Germinal center (tissue), 1 donor: ENCODE results near the gene TDRD15.
"Not testable (repeated sequence)": the region's sequence is repeated elsewhere in the genome, so short reads cannot be mapped to it uniquely, and the experiment has no call there.

ENCODE experiments used
- DNase-seq: peaks from one replicate; pipeline ENCODE4 v3.0.0; 2012; ENCODE audit warnings: mixed read lengths, low spot score

Gene TDRD15

DNA sequence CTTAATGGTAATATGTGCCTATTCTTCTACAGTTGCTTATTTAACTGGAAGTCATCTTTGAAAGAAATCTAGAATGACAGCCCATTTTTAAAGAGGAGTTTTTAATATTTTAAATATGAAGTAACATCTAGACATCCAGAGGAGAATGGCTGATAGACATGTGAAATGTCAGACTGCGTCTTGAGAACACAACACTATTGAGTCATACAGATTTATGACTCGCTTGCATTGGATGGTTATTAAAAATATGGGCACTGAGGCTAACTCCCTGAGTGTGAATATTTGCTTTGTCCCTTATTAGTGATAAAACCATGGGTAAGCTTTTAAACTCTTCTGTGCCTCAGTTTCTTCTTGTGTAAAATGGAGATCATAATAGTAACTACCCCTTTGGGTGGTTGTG is 22.9 kb downstream of the TDRD15 start:
- DNase-seq: no peak

DNA sequence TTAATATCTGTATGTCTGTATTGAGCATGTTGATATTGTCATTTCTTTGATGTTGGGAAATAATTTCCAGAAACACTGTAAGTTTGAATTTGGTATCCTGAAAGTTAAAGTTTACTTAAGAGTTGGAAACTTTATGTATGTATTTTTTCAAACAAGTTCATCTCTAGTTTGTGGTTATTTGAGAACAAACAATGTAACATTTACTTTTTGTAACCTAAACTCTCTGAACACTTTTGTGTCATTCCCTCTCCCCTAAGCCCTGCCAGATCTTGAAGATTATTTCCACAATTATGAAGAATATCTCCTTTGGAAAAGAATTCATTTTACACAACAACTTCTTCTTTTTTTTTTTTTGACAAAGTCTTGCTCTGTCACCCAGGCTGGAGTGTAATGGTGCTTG is 24.9 kb downstream of the TDRD15 start:
- no peak for DNase-seq

DNA sequence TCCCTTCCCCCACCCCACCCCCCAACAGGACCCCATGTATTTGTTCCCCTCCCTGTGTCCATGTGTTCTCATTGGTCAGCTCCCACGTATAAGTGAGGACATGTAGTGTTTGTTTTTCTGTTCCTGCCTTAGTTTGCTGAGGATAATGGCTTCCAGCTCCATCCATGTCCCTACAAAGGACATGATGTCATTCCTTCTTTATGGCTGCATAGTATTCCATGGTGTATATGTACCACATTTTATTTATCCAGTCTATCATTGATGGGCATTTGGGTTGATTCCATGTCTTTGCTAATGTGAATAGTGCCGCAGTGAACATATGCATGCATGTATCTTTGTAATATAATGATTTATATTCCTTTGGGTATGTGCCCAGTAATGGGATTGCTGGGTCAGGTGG is 27.5 kb downstream of the TDRD15 start:
- DNase-seq: not testable (repeated sequence)

DNA sequence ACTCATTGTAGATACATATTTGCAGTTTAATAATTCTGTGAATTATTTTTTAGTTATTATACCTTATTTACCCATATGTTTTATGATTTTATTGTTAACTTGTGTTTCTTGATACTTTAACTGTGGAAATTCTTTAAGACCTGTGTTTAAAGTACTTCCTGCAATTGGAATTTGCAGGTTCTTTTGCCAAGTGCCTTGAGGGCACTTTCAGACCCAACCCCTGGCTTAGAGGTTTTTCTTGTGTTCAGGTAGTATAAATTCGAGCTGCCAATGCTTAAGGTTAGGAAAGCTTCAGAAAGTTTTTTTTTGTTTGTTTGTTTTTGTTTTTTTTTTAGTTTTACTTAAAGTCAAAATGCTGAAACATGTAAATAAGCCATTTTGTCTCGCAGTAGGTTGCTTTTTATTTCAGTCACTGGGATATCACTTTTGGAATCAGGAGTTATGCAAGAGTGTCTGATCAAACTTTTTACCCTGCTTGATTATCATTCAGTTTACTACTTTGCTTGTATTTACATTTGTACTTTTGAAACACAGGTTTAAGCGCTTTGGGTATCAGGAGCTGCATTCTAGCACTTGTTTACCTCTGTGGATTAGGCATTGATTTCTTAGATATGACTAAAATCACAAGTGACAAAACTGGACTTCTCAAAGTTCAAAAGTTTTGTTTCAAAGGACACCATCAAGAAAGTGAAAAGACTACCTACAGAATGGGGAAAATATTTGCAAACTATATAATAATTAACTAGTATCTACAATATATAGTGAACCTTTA is 31.8 kb downstream of the TDRD15 start:
- no peak for DNase-seq

DNA sequence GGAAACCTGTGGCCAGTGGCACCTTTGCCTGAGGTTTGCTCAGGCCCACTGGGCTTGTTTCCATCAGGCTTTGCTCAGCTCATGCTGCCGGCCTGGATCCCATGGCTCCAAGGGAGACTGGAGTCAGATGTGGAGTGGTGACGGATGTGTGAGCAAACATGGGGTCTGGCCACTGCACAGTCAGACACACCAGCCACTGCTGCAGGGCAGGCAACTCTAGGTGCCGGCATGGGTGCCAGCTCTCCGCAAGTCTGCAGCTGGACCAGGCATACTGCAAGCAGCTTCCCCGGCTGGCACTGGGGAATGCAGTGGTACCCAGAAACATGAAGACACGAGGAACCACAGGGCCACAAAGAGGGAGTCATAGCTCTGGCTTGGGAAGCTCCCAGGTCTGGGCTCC is 37.4 kb downstream of the TDRD15 start:
- DNase-seq: no peak

DNA sequence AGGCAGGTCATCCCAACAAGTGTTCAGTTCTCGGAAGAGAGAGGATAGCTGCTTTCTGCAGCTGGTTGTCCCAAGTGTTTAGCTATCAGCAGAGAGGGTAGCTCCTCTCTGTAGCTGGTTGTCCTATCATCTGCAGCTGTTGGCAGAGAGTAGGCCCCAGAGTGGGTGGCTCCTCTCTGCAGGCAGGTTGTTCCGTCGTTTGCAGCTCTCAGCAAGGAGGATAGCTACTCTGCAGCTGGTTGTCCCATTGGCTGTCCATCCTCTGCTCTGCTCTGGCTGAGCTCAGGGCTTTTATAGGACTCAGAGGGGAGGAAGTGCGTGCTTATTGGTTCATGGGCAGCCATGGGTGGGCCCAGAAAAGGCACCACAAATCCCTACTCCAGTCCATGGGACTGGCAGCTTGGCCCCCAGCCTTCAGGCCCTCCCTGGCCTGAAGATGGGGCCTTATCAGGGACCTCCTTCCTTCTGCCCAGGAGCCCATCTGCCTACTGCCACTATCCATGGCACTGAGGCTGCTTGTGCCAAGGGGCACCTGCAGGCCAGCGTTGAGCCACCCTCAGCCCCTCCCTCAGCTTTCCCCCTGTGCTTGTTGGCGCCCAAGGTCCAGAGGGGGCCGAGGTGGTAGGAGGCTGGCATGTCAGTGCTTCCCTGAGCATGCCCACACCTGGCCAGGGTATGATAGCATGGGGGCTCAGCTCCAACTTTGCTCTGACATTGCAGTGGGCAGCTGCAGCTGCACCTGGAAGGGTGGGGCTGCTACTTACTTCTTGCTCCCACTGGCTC is 38.3 kb downstream of the TDRD15 start:
- DNase-seq: no peak

DNA sequence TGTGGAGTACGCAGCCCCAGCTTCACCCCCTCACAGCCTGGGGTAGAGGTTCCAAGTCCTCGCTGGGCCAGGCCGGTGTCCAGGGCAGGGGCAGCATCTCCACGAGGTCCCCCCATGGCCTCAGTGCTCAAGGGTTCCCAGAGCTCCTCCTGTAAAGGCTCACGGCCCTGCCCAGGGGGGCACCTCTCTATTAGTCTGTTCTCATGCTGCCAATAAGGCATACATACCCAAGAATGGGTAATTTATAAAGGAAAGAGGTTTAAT is 38.8 kb downstream of the TDRD15 start:
- no peak for DNase-seq

DNA sequence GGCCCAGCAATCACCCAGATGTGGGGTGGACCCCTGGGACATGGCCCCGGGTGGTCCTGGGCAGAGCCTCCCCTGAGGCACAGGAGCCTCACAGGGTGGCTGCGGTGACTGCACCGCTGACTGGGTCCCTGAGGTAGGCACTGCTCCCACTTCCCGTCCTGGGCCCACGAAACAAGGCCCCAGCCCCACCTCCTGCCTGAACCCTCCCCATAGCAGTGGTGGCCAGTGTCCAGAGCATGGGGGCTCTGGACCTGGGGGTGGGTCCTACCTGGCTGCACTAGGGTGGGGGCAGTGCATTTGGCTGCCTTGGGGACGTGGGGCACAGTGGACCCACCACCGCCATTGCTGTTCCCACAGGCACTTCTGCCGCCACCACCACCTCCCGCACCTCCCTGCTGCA is 39.4 kb downstream of the TDRD15 start:
- no peak for DNase-seq

DNA sequence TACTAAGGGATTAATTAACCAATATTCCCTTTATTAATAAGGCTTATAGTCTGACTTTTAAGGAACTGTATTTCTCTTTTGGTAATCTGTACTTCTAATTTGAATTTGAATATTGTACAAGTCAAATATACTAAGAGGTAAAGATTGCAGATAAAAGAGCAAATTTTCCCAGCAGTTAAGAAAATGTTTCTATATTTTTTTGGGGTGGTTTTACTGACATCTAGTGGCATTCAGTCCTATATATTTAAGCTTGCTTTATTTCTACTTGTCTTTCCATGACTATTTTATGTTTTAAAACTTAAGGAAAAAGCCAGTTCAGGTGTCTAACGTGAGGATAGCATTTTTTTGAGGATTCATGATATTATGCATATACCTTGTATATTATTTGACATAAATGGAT is 41.6 kb downstream of the TDRD15 start:
- DNase-seq: no peak

DNA sequence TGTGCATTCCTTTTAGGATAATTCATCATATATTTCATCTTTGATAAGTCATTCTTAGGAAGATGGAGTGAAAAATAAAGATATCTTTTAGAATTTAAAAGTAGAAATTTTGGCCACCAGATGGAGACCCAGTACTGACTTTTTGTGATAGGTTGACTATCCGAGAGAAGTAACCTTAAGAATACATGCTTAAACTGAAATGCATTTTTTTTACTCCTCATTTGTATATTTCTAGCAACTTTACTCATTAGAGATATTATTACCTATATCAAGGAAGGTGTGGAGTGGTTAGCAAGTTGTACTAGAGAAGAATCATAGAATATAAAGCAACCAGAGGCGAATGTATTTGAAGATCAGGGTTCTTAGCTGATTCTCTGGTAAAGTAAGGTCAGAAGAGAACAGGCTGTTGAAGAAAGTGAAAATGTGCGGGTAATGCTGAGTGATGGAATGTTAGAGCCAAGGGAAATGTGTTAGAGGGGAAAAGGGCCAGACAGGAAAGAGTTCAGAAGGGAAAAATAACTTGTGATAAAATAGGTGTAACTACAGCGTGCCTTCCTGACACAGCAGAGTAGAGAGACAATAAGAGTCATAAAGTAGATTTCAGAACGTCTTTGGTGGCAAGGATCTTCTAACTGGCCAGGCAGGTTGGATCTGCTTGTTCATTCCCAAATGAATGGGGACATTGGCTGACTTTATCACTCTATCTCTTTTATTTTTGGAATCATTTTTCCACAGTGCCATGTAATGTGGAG is 52.3 kb downstream of the TDRD15 start:
- DNase-seq: no peak

DNA sequence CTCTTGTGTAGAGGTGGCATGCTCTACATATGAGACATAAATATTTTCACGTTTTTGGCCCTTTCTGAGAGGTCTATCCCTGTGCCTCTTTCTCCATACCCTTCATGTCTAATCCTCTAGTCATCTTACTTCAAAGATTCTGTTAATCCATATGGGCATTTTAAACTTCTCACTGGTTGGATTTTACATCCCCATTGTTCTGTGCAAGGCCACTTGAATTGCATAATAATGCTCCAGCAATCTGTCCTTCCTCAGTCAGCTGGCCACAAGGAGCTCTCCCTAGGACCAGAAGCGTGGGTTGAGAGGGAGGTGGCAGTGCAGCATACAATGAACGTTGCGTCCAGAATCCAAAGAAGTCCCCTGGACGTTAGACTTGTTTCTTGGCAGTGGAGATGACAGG is 58.2 kb downstream of the TDRD15 start:
- no peak for DNase-seq

DNA sequence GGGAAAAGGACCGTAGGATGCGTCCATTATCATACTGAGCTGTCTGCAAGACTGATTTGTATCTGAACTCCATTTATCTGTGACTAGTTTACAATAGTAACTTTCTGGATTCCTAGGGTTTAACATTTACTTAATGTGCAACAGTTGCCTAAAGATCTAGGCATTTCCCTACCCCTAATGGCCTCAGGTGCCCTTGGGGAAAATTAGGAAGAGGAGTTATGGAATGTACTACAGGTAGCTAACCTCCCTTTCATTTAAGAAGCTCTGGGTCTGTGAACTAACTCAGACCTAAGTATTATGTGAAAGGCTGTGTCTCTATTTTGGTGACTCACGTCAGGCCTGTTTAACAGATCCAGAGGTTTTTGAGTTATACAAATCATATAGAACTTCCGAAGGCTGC is 59.5 kb downstream of the TDRD15 start:
- DNase-seq: no peak

DNA sequence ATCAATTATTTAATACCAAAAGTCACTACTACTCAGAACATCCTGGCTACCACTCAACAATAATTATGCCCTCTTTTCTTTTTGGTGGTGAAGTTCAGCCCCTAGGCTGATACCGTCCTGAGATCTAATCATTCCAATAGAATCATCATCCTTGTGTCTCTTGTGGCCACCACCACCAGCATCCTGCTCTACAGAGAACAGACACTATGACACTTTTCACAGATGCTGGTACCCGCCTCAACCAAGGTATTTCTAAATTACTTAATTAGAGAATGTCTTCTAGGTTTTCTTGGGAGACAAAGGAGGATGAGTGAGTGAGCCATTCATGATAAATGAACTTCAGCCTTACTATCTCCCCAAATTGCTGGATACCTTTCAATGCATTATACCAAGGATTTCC is 60.0 kb downstream of the TDRD15 start:
- no peak for DNase-seq

DNA sequence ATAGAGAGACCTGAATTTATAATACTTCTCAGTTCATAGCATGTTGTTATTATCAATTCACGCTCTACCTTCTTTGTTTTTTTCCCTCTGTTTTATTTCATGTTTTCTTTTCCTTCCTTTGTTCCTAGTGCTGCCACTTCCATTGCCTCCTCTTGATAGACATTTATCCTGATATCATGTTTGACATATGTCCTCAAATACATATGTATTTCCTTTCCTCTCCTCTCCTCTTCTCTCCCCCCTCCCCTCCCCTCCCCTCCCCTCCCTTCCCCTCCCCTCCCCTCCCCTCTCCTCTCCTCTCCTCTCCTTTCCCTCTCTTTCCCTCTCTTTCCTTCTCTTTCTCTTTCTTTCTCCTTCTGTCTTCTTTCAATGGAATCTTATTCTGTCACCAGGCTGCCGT is 67.8 kb downstream of the TDRD15 start:
- DNase-seq: no peak
